Pons (tissue), 1 donor: ENCODE results near the gene SAMD4B.
A peak's percentile ranks its signal among the peaks of the same experiment; 100 is the strongest.

Source experiments
- DNase-seq: peaks from one replicate; pipeline ENCODE4 v3.0.0-alpha.2; 2016; ENCODE audit warnings: low spot score

The SAMD4B gene

GRCh38 chr19:39427707-39428106, 85.5 kb downstream of the SAMD4B start:
- DNase-seq = no peak

DNA sequence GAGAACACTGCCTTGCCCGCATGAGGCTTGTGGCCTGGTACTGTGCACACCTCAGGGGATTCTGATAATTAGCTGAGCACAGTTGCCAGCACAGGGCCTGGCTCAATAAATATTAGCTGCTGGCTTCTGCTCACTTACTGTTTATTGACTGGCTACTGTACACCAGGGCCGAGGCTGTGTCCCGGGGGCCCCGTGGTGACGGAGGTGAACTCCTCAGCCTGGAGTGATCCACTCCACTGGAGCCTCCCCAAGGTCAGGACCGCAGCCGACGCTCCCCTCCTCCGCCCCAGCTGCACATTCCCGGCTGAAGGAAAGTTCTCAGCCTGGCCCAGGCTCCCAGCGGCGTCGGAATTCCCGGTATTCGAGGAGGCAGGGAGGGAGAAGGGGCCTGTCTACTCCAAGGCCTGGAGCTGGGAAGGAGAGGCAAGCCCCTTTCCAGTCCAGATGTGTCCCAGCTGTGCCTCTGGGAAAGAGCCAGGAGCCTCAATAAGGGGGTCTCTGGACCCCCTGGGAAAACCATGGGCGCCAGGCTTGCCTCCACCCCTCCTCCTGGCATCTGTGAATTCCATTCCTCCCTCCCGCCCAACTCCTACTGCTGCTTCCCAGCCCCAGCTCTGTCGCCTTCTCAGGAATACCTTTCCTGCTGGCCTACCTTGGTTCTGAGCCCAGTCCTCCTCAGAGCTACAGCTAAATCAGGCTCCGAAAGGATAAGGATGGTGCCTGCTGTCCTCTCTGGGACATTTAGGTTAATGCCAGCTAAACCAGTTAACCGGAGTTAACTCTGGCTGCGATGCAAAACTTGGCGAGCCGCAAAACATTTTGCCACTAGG, 86.3 kb downstream of the SAMD4B start:
- DNase-seq = no peak

DNA sequence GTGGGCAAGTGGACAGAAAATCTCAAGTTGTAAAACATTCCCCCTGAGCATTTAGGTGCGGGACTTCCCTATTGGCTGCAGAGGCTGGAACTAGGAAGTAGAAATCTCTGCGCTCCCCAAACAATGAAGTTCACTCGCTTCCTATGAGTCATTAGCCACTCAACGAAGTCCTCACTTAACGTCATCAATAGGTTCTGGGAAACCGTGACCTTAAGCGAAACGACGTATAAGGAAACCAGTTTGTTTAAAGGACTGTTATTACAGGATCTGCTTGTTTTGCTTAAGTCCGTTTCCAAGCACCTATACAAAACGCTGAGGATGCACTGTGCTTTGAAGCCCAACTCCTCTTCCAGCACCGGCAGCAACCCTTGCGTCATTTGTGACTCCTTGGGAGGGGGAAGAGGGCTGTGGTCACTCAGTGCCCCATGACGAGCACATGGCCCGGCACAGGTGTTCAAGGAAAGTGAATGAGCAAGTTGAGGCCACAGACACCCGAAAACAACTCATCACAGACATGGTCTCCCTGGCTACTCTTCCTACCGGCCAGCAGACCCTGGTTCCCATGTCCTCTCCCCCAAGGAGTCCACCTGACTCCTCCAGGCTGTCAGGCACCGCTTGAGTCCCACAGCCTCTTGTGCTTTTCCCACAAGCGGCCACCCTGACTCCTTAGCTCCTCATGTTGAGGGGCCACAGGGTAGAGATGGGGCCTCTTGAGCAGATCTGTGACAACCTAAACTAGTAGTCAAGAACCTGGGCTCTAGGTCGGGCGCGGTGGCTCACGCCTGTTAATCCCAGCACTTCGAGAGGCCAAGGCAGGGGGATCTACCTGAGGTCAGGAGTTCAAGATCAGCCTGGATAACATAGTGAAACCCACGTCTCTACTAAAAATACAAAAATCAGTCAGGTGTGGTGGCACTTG, 88.7 kb downstream of the SAMD4B start:
- DNase-seq = peak; percentile 52

DNA sequence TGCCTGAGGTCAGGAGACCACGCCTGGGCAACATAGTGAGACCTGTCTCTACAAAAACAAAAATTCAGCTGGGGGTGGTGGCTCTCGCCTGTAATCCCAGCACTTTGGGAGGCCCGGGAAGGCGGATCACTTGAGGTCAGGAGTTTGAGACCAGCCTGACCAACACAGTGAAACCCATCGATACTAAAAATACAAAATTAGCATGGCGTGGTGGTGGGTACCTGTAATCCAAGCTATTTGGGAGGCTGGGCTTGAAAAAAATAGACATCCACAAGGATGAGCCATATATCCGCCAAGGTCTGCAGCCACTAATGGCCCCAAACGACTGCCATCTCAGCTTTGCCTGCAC, 90.4 kb downstream of the SAMD4B start:
- no peak for DNase-seq

DNA sequence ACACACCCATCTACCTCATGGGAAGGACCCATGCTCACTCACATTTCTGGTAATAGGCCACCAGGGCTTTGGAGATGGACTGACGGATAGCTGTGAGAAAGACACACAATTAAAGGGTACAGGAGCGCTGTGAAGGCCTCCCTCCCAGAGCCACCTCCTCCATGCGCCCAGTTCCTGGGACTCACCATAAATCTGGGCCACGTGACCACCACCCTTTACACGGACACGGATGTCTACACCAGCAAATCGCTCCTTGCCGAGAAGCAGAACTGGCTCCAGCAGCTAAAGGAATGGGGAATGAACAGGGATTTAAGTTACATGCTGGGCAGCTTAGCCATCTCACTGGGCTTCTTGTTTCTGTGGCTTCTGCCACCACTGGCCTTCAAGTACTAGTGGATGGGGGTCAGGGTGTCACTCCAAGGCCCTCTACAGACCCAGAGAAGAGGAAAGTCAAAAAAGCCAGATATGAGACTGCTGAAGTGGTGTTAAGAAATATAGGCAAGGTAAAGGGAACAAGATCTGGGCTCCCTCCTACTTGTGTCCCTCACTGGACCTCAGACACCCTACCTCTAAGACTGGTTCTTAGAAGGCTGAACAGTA, 91.4 kb downstream of the SAMD4B start:
- no peak for DNase-seq

- no peak for DNase-seq
Measured at GRCh38 chr19:39434123-39435076, 92.2 kb downstream of the SAMD4B start.
